IPS DF 4.7 (cell line): Measurements from ENCODE around the gene USP40.

Experiments
- DNase-seq: peaks from one replicate; pipeline ENCODE4 v3.0.0-alpha.2; 2013; ENCODE audit warnings: low spot score; ENCODE audit errors: extremely low read depth

The USP40 gene

DNA sequence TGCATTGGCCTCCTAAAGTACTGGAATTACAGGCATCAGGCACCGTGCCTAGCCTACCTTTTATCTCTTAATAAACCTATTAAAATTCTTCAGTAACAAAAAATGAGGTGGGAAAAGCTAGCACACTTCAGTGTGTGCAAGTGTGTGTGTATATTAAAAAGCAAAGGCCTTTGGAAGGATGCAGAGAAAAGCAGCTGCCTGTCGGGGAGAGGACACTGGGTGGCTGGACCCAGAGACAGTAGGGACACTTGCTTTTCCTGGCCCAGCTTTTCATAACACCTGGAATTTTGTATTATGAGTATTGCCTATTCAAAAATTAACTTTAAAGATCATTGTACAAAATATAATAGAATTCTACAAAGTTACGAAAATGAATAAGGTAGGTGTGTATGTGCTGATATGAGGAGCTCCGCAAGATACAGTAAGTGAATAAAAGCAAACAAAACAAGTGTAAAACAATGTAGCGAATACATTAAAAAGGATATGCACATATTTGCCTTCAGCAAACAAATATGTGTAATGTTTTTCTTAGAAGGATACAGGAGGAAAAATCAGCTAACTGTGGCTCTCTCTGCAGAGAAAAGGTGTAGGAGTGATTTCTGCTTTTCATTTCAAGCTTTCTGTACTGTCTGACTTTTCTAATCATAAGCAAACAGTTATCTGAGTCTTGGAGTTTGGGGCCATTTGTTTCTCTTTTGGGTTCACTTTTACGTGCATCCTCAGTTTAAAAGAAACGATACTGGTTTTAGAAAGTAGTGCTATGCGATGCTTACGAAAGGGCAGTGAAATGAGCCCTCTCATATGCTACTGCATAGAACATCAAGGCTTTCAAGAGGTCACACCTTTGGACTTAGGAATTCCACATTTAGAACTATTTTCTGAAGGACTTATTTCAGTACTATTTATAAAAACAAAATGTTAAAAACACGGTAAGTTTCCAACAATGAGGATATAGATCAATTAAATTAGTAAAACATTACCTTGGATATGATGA lies 70.8 kb downstream of the USP40 start:
- no peak for DNase-seq

GRCh38 chr2:233492751-233493150 lies 73.8 kb downstream of the USP40 start:
- DNase-seq: no peak

GRCh38 chr2:233492078-233492477 lies 74.5 kb downstream of the USP40 start:
- DNase-seq: no peak

- DNase-seq: no peak
Observed at GRCh38 chr2:233491326-233491725, 75.3 kb downstream of the USP40 start.

DNA sequence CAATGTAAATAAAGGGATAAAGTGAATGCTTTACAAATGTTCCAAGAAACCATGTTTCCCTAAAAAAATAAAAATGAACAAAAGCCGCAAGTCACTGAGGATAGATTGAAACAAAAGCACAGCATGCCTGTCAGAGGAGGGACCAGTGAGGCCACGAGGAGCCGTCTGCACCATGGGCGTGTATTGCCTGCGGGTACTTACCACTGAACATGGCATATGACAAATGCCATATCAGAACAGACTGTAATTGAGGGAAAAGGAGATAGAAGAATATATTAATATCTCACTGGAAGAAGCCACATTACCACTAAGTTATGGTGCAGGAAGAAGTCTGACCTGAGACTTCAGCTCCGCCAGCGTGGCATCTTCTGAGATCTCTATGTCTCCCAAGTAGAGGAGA lies 75.8 kb downstream of the USP40 start:
- DNase-seq: no peak

DNA sequence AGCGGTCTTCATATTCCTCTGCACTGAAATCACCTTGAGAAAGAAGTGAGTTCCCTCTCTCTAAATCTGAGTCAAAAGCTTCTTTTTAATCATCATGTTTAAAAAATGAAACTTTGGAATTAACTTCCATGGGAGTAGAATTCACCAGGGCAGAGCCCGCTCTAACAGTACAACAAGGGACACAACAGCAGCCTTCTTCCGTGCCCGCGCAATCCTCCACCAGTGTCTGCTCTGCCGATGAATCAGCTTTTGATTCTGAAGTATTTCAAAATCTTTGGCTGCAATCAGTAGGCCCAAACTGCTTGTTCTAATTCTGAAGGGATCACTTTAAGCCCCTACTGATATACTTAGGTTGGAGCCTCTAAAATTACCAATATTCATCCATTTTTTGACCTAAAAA lies 76.9 kb downstream of the USP40 start:
- no peak for DNase-seq

GRCh38 chr2:233489143-233489542 lies 77.4 kb downstream of the USP40 start:
- no peak for DNase-seq

- DNase-seq: no peak
Observed at GRCh38 chr2:233487748-233488345, 78.7 kb downstream of the USP40 start.

GRCh38 chr2:233486778-233487552 lies 79.6 kb downstream of the USP40 start:
- DNase-seq: no peak

DNA sequence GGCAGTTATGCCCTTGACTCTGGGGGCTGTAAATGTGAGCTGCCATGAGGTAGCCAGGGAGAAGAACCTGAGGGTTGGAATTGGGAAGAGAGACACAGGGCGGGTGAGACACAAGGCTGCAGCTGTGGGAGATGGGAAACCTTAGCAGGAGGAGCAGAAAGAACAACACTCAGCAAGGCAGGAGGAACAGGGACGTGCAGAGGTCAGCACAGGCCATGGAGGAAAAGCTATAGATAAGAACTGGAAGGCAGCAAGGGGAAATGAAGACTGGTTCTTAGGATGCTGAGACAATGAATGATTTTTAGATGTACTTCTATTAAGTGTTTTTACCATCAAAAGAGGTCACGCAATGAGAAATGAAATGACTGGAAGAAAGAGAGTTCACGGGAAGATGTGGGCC lies 80.2 kb downstream of the USP40 start:
- DNase-seq: no peak

DNA sequence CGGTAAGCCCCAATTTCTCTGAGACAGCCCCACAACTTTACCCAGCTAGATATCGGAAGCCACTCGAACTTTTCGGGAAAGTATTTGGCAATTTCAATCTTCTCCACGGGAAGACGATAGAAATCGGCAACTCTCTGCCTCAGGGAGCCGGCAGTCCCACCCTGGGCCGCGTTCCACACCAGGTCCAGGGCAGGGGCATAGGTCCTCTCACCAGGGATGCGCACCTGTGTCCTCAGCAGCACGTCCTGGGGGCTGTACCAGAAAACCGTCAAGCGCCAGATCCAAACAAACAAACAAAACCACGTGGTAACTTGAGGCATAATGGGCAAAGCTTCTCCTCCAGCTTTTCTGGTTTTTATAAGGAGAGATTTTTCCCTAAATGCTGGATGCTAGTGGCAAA lies 80.9 kb downstream of the USP40 start:
- DNase-seq: no peak

DNA sequence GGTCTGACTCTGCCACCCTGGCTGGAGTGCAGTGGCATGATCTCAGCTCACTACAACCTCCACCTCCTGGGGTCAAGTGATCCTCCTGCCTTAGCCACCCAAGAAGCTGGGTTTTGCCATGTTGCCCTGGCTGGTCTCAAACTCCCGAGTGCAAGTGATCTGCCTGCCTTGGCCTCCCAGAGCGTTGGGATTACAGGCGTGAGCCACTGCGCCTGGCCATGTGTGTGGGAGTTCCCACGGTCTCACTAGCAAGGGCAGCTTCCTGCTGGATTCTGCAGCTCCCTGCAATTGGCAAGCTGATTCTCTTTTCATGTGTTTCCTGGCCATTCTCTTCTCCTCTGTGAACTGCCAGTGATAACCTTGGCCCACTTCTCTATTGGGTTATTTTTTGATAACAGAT lies 84.0 kb downstream of the USP40 start:
- DNase-seq: no peak

DNA sequence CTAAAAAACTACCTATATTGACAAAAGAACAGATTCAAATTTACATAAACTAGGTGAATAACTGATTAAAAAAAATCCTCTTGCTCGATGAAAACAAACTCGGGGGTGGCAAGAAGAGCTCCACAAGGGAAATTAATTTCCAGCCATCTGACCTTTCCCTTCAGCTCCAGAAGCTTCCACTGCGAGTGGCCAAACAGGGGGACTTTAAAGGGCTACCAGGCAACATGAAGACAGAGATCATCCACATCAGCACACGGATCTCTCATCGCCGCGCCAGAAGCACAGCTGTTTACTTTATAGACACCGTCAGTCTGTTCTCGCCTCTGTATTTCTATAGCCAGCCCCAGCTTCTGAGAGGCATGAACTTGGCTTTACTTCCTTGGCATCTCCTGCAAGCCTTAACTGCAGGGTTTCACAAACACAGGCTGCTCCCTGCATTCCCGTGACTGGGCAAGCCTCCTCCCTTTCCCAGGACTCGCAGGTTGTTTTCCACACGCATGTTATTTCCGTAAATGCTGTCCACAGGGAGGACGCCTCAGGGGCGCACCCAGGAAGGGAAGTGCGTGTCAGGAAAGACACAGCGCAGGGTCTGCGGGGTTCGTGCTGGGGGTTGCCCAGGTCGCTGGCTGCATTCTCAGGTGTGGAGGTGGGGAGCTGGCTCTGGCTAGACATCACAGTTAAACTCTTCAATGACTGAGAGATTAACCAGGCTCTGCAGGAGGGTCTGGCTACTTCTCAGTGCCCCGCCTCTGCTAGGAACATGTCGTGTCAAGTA lies 85.0 kb downstream of the USP40 start:
- no peak for DNase-seq

GRCh38 chr2:233480490-233481202 lies 85.9 kb downstream of the USP40 start:
- DNase-seq: no peak

GRCh38 chr2:233479616-233480489 lies 86.7 kb downstream of the USP40 start:
- DNase-seq: no peak

DNA sequence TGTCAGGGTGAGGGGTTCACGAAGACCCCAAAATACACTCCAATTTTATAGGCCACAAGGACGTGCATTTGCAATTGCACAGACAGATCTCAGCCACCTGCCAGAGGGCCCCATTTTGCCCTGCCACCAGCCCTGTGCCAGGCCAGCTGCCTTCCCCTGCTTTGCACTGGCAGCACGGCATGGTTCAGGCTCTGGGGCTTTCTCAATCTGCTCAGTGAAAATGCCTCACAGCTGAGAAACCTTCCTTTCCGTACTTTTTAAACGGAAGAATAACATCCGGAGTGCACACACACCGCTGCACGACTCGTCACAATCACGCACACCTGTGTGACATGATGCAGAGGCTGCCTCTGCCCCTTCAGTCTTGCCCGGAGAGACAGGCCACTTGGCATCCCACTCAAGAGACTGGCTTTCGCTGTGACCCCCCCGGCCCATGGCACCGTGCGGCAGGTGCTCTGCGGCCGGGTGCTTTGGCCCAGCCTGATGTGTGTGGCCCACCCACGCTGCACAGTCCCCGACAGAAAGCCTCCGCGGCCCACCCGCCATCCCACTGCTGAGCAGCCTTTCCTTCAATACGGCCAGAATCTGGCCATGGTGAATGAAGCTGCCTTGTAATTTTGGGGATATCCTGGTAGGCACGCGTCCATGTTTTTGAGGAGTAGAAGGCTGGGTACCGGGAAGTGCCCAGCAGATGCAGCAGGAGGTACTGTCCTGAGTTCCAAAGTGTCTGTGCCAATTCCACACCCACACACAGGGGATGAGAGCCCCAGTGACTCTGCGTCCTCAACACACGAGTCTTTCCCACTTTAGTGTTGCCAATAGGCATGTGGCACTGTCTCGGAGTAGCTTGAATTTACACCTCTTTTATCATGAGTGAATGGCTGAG lies 88.8 kb downstream of the USP40 start:
- no peak for DNase-seq

- no peak for DNase-seq
Observed at GRCh38 chr2:233476651-233477547, 89.7 kb downstream of the USP40 start.

GRCh38 chr2:233476063-233476410 lies 90.5 kb downstream of the USP40 start:
- DNase-seq: no peak
